Measurements from ENCODE around the gene CYFIP2. TPM values are rescaled to one million over a fixed set of nuclear protein-coding genes. Genes with fewer than 3 reads are reported as not detected.

The CYFIP2 gene
- total and polyA plus RNA-seq, 2 experiments from 2014 or later, result 2.2 to 5.9 TPM

- in situ Hi-C loops (cut with MboI), result loop anchor here (25.0 kb wide), 1 partner anchor 409 kb away; the partner anchor contains the start of genes LSM11 and THG1L
- Histone ChIP-seq H3K4me2 (ENCODE audit: unreplicated experiment) (peak overlapping the region; percentile 69), H3K27me3 (replicated peaks; ENCODE audit: insufficient read depth) (no peaks in the 10 kb centered on the region), H4K20me1 (ENCODE audit: insufficient read depth) (no peaks in the 10 kb centered on the region), H3K9me2 (ENCODE audit: insufficient read depth) (no peaks in the 10 kb centered on the region), H3F3A (ENCODE audit: insufficient read depth) (no peaks in the 10 kb centered on the region), H2AFZ (peak overlapping the region; percentile 78), H3K4me3 (peak overlapping the region; percentile 60), H3K36me3 (ENCODE audit: low read depth) (no peaks in the 10 kb centered on the region), H3K9ac (peak overlapping the region; percentile 34), H3K27ac (no peak overlapping the region), H3K9me3 (ENCODE audit: low read depth) (no peaks in the 10 kb centered on the region), H3K4me1 (ENCODE audit: insufficient read depth) (no peaks in the 10 kb centered on the region), H3K79me2 (ENCODE audit: insufficient read depth) (no peaks in the 10 kb centered on the region)
- TF ChIP-seq EZH2 (IDR thresholded peaks at IDR 0.05; ENCODE audit: insufficient read depth, poor library complexity, severe bottlenecking) (no peak), EZH2phosphoT487 (IDR thresholded peaks at IDR 0.05; ENCODE audit: insufficient read depth, low read depth) (no peak)
- 14 to 21% methylated on average over 11 to 12 of the region's 12 CpGs for WGBS, 2 experiments (ENCODE audit: low coverage in 1 of 2, low lambda C conversion rate in 2 of 2, missing lambda C conversion rate in 2 of 2)
- peak; percentile 90 for DNase-seq
Measured at GRCh38 chr5:157328277-157328912, 62.5 kb downstream of the CYFIP2 start.

GRCh38 chr5:157331807-157332206 is 65.9 kb downstream of the CYFIP2 start:
- no peaks in the 10 kb centered on the region for H3K27me3 ChIP-seq (replicated peaks; ENCODE audit: insufficient read depth)
- no peak overlapping the region for H2AFZ ChIP-seq
- TF ChIP-seq EZH2 (IDR thresholded peaks at IDR 0.05; ENCODE audit: insufficient read depth, poor library complexity, severe bottlenecking) (no peak), EZH2phosphoT487 (IDR thresholded peaks at IDR 0.05; ENCODE audit: insufficient read depth, low read depth) (no peak)
- H3K79me2 ChIP-seq (ENCODE audit: insufficient read depth), result no peaks in the 10 kb centered on the region
- no peak overlapping the region for H3K27ac ChIP-seq
- 87% methylated on average over 3 of the region's 3 CpGs for WGBS, 2 experiments (ENCODE audit: low coverage in 1 of 2, low lambda C conversion rate in 2 of 2, missing lambda C conversion rate in 2 of 2)
- H3K4me1 ChIP-seq (ENCODE audit: insufficient read depth), result 0 out of 2 replicates have a peak, but pooled peaks cover 10% of the 10 kb centered on the region
- peaks cover 7% of the 10 kb centered on the region; the same call in 1 of the 2 replicates for H3F3A ChIP-seq (ENCODE audit: insufficient read depth)
- no peak overlapping the region for H3K9ac ChIP-seq
- no peak for DNase-seq
- H3K9me2 ChIP-seq (ENCODE audit: insufficient read depth), result no peaks in the 10 kb centered on the region
- H3K4me2 ChIP-seq (ENCODE audit: unreplicated experiment), result no peak overlapping the region
- no peak overlapping the region for H3K4me3 ChIP-seq
- H3K36me3 ChIP-seq (ENCODE audit: low read depth), result no peaks in the 10 kb centered on the region
- in situ Hi-C loops (cut with MboI), result loop anchor here (25.0 kb wide), 1 partner anchor 405 kb away; the partner anchor contains the start of genes LSM11 and THG1L
- no peaks in the 10 kb centered on the region for H4K20me1 ChIP-seq (ENCODE audit: insufficient read depth)
- H3K9me3 ChIP-seq (ENCODE audit: low read depth), result no peaks in the 10 kb centered on the region

- Histone ChIP-seq H3K9ac (no peak overlapping the region), H3K27ac (no peak overlapping the region), H3K79me2 (ENCODE audit: insufficient read depth) (no peaks in the 10 kb centered on the region), H3K9me3 (ENCODE audit: low read depth) (no peaks in the 10 kb centered on the region), H3K4me1 (ENCODE audit: insufficient read depth) (0 out of 2 replicates have a peak, but pooled peaks cover 10% of the 10 kb centered on the region), H3K4me3 (no peak overlapping the region), H3K36me3 (ENCODE audit: low read depth) (no peaks in the 10 kb centered on the region), H3K4me2 (ENCODE audit: unreplicated experiment) (no peak overlapping the region), H3K9me2 (ENCODE audit: insufficient read depth) (no peaks in the 10 kb centered on the region), H3F3A (ENCODE audit: insufficient read depth) (peaks cover 7% of the 10 kb centered on the region; the same call in 1 of the 2 replicates), H4K20me1 (ENCODE audit: insufficient read depth) (no peaks in the 10 kb centered on the region), H3K27me3 (replicated peaks; ENCODE audit: insufficient read depth) (no peaks in the 10 kb centered on the region), H2AFZ (peak overlapping the region; percentile 35; the same call in 1 of the 2 replicates)
- in situ Hi-C loops (cut with MboI), result loop anchor here (25.0 kb wide), 1 partner anchor 402 kb away; the partner anchor contains the start of genes LSM11 and THG1L
- DNase-seq, result peak; percentile 64
- no peak for TF ChIP-seq EZH2 (IDR thresholded peaks at IDR 0.05; ENCODE audit: insufficient read depth, poor library complexity, severe bottlenecking)
- TF ChIP-seq EZH2phosphoT487 (IDR thresholded peaks at IDR 0.05; ENCODE audit: insufficient read depth, low read depth), result no peak
- 43 to 45% methylated on average over 8 of the region's 8 CpGs for WGBS, 2 experiments (ENCODE audit: low coverage in 1 of 2, low lambda C conversion rate in 2 of 2, missing lambda C conversion rate in 2 of 2)
Measured at GRCh38 chr5:157335534-157336422, 69.9 kb downstream of the CYFIP2 start.

- Histone ChIP-seq H4K20me1 (ENCODE audit: insufficient read depth) (no peaks in the 10 kb centered on the region), H3K4me1 (ENCODE audit: insufficient read depth) (0 out of 2 replicates have a peak, but pooled peaks cover 10% of the 10 kb centered on the region), H3F3A (ENCODE audit: insufficient read depth) (peaks cover 7% of the 10 kb centered on the region; the same call in 1 of the 2 replicates), H3K79me2 (ENCODE audit: insufficient read depth) (no peaks in the 10 kb centered on the region), H3K9ac (no peak overlapping the region), H3K9me2 (ENCODE audit: insufficient read depth) (no peaks in the 10 kb centered on the region), H3K27me3 (replicated peaks; ENCODE audit: insufficient read depth) (no peaks in the 10 kb centered on the region), H3K4me2 (ENCODE audit: unreplicated experiment) (no peak overlapping the region), H3K4me3 (no peak overlapping the region), H3K9me3 (ENCODE audit: low read depth) (no peaks in the 10 kb centered on the region), H3K36me3 (ENCODE audit: low read depth) (no peaks in the 10 kb centered on the region), H2AFZ (peak overlapping the region; percentile 35; the same call in 1 of the 2 replicates), H3K27ac (no peak overlapping the region)
- no peak for DNase-seq
- in situ Hi-C loops (cut with MboI), result loop anchor here (25.0 kb wide), 1 partner anchor 401 kb away; the partner anchor contains the start of genes LSM11 and THG1L
- TF ChIP-seq EZH2phosphoT487 (IDR thresholded peaks at IDR 0.05; ENCODE audit: insufficient read depth, low read depth), result no peak
- TF ChIP-seq EZH2 (IDR thresholded peaks at IDR 0.05; ENCODE audit: insufficient read depth, poor library complexity, severe bottlenecking), result no peak
- 43 to 44% methylated on average over 3 of the region's 3 CpGs for WGBS, 2 experiments (ENCODE audit: low coverage in 1 of 2, low lambda C conversion rate in 2 of 2, missing lambda C conversion rate in 2 of 2)
Measured at GRCh38 chr5:157336423-157336744, 70.5 kb downstream of the CYFIP2 start.
